T47D (cell line): ENCODE data around the gene DMBX1.

Source experiments
- DNase-seq, 2 experiments: peaks; one replicate each; pipeline versions ENCODE4 v3.0.0 to v3.0.0-alpha.2; 2011 to 2012; ENCODE audit warnings: low read depth in 1 of 2, low spot score in 1 of 2
- JUND ChIP-seq: IDR thresholded peaks from 2 replicates; pipeline ENCODE4 v1.6.1; 2012; ENCODE audit warnings: low read depth
- in situ Hi-C: cut with HindIII; loops from 2 replicates; pipeline ENCODE4 v1.10.0; 2016; ENCODE audit warnings: low sequenced_read_pairs, low pct_unique_long_range_greater_than_20kb

The DMBX1 gene

DNA sequence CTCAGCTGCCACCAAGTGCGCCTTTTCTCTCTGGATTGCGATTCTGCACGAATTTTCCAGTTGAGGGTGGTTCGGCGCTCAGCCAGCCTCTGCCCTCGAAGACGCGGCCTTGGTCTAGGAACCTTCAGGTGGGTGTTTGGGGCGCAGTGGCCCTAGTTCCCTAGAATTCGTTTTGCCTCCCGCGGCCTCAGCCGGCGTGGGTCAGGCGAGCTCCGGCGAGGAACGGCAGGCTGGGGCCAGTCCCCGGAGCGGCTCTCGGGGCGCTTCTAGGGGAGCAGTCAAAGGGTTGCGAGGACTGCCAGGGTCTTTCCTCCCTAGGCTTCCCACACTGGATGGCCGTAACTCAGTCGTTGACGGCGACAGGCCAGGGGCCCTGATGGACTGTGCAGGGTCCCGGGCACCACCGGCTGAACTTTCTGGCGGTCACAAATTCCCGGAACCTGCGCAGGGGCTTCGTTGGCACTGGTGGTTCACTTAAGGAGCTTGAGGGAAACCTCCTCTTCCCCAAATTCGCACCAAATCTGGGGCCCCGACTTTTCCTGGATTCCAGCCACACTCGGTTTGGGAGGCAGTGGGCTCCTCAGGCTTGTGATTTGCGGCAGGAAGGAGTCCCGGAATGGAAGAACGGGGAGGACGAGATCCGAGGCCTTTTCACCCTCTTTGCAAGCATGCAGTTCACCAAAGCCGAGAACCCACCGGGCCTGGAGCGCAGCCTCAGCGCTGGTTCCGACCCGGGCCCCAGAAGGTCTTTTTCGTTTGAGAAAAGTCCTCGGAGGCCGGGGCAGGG is 1.2 kb downstream of the DMBX1 start:
- in situ Hi-C loops, result no loop called here

DNA sequence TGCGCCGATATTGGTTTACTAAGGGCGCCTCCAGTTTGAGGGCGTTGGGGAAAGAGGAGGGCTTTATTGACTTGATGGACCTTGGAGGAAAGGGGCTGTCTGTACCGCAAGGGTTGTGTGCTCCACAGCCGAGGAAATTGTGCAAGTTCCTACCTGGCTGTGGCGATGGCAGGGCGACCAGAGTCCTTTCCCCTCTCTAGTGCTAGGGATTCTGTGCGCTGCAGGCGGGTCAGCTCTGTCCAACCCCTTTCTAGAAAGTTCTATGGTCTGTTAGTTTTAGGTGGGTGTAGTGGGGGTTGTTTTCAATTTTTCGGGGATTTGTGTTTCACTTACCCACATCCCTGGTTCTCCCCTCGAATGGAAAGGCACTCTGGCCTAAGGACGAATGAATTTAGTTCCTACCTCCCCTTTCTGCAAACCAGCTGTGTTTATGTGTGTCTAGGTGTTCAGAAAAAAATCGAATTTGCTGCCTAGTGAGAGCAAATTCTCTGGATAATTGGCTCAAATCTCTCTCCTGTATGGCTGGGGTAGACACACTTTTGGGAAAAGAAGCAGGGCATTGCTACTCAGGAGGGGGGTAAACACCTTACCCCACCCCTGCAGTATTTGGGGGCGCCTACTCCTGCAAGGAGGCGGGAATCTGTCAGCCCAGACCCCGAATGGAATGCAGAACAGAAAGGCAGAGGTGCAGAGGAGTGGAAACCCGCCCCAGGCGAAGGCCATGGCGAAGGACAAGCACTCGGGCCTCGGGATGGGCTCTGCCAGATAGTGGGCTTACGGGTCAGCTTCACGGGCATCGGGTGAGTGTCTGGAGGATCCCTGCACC is 2.0 kb downstream of the DMBX1 start:
- DNase-seq, result no peak

More for the DNA sequence above, 1.2 kb downstream of the DMBX1 start:
- DNase-seq, result no peak
- no peak for TF ChIP-seq JUND

DNA sequence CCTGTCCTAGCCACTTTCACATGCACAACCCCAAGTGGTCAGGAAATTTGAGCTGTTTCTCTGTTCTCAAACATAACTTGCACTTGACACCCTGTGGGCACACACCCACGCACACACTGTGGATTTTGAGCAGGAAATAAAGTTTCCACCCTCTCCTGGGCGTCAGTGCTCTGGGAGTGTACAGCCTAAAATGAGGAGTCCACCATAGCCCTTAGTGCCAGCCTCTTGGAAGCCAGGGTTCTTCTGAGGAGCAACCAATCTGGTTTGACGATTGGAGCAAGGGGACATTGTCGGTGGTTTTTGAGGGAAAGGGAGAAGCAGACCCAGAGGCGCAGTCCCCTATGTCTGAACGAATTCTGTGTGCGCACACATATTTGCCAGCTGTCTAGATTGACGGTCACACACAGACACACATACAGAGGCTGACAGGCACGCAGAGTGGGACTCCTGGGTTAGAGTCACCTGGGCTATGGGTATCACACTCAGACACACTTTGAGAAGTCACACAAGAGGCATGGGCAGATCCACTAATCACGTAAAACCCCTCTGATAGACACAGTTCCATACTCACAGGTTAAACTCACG is 2.7 kb downstream of the DMBX1 start:
- no peak for DNase-seq
- no peak for TF ChIP-seq JUND
- in situ Hi-C loops, result no loop called here

More for the DNA sequence above, 2.0 kb downstream of the DMBX1 start:
- no peak for TF ChIP-seq JUND
- in situ Hi-C loops, result no loop called here

DNA sequence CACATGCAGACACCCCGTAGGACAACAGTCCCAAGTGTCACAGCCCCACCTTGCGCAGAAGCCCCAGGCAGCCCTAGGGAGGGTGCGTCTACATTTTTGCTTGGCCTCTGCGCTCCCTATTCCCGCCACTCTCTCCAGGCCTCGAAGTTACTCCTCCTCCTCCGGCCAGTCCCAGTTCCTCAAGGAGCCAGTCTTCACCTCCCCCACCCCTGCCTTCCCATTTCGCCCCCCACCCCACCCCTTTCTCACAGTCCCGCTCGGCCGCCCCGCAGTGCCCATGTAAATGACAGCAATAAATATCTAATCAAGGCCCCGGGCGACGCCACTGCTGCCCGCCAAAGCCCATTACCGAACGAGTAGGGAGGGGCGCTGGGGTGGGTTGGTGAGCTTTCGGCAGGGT is 3.2 kb downstream of the DMBX1 start:
- in situ Hi-C loops, result no loop called here
- no peak for TF ChIP-seq JUND
- DNase-seq, result no peak

DNA sequence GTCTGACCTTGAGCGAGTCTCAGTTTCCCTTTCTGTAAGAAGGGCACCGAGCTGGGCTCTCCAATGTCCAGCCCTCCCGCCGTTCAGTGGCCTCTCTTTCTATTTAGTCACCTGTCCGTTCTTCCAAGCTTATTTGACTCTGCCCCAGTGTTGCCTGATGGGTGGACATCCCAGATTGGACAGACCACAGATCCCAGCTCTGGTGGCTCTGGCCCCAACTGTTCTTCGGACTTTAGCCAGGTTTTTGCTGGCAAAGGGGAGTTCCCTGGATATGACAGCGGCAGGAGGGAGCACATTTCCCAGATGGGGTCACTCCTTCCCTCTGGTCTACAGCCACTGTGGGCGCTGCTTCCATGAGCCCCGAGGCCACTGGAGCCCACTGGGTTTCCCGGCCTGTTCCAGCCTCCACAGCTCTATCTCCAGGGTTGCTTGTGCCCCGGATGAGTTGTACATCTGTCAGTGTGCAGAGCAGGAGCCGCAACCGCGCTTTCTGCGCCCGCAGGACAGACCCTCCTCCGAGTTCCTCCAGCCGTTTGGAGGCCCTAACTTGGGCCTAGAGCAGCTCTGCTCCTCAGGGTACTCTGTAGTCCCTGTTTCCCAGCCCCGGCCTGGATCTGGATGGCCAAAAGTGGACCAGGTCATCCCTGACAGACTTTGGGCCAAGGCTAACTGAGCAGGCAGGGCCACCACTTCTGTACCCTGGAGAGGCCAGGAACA is 3.8 kb downstream of the DMBX1 start:
- DNase-seq, result no peak
- in situ Hi-C loops, result no loop called here
- TF ChIP-seq JUND, result no peak

DNA sequence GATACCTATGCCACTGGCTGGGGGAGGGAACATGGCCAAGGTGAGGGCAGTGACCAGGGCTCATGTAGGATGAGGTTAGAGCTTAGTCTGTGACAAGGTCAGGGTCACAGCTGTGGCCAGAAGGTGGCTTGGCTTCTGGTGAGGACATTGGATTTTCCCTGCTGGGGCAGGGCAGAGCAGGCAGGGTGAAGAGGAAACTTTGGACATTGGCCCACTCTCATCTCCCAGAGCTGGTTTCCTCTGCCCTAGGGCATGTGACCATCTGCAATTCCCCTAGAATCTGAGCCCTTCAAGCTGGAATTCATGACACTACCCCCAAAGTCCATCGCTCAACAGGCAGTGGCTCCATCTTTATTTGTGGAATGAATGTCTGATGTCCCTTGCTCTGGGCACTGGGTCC is 5.3 kb downstream of the DMBX1 start:
- DNase-seq, result no peak
- TF ChIP-seq JUND, result no peak
- in situ Hi-C loops, result no loop called here

DNA sequence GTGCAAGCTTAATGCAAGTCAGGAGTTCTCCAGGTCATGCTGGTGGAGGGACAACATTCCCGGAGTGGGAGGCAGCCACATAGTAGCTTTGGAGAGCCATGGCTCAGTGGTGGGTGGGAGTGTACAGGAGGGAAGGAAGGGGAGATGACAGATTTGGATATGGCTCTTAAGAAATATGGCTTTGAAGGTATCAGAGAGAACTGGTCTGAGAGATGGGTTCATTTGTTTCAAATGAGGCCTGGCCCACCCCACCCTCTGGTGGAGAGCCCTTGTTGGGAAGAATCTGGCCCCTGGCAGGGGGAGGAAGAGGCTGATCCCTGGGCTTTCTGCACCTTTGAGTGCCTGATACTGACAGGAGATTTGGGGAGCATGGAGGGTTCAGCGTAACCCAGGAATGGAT is 6.1 kb downstream of the DMBX1 start:
- no peak for TF ChIP-seq JUND
- no peak for DNase-seq
- in situ Hi-C loops, result no loop called here

DNA sequence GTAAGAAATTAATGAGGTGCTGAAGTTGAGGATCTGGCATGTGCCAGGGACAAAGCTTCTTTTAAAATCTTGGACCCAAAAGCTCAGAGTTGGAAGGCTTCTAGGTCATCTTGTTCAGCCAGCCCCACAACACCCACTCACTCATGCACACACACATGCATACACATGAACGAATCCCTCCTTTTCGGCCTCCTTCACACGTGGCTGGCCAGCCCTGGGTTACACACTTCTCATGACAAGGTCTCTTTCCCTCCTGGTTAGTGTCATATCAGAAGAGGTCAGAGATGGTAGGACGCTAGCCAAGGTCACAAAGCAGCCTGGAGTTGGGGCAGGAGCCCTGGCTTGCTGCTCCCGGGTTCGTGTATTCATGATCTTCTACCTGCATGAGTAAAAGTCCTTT is 6.9 kb downstream of the DMBX1 start:
- no peak for TF ChIP-seq JUND
- no peak for DNase-seq
- in situ Hi-C loops, result no loop called here

DNA sequence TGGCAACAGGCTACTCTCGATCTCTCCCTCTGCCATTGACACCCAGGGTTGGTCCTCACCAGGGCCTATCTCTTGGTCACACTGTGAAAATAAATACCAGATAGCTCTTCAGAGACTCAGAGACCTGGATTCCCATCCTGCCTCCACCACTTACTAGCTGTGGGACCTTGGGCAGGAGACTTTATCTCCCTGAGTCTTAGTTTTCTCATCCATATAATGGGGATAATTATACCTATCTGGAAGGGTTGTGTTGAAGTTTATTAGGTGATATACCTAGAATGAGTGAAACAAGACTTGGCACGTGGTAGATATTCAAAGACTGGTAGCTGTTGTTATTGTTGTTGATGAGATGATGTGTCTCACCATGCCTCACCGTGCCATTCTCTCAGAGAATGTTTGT is 7.4 kb downstream of the DMBX1 start:
- TF ChIP-seq JUND, result no peak
- in situ Hi-C loops, result no loop called here
- DNase-seq, result no peak

DNA sequence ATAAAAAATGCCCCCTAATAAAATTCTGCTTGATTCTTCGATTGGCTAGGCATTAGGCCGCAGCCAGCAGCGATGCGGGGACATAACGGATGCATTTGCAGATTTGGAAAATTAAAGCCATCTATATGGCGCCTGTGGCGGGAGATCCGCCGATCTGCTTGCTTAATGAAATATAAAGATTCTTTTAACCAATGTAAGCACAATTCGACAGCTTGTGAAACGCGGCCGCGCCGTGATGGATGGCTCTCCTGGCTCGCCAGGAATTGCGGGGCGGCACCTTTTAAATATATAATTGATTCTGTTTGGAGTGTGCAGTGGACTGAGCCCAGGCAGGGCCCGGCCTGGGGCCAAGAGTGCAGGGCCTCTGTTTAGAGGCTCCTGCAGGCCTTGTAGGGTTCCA is 8.0 kb downstream of the DMBX1 start:
- in situ Hi-C loops, result no loop called here
- no peak for DNase-seq
- TF ChIP-seq JUND, result no peak

DNA sequence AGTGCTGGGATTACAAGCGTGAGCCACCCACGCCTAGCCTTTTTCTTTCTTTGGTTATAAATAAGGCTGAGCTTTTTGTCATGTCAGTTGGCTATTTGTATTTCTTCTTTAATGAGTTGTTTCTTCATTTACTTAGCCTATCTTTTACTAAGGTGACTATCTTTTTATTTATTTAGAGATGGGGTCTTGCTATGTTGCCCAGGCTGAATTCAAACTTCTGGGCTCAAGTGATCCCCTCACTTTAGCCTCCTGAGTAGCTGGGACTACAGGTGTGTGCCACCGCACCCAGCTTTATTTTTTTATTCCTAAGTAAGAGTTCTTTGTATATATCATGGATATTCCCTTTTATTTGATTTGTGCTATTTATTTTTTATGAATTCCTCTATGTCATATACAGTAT is 11.9 kb downstream of the DMBX1 start:
- in situ Hi-C loops, result no loop called here
- DNase-seq, result no peak
- no peak for TF ChIP-seq JUND

DNA sequence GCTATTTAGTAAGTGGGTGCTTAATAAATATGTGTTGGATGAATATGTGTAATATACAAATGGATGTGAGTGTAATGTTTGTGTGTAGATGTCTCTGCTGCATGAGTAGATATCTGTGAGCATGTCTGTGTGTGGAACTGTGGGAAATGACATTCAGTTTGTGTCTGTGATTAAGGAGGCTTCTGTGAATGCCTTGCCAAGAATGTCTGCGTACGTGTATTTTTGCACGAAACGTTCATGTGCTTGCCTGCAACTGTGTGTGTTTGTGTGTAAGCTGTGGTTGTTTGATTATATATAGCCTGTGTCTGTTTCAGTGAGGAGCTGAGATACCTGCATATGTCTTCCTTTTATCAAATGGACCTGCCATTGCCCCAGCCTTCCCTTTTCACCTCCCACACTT is 13.8 kb downstream of the DMBX1 start:
- in situ Hi-C loops, result no loop called here

More for the DNA sequence above, 13.8 kb downstream of the DMBX1 start:
- no peak for DNase-seq
- no peak for TF ChIP-seq JUND
